K562 (cell line): ENCODE measurements around the gene CRTC3. TPM values are rescaled to one million over a fixed set of nuclear protein-coding genes. Genes with fewer than 3 reads are reported as not detected.

ENCODE experiments used
- ASH1L ChIP-seq: fragments of 450-650 bp; IDR thresholded peaks from 2 replicates; pipeline ENCODE4 v1.6.1; 2018; ENCODE audit warnings: borderline replicate concordance, mild to moderate bottlenecking, low read depth; ENCODE audit not compliant: partially characterized antibody
- ATF7 ChIP-seq: fragments of 450-650 bp; IDR thresholded peaks from 2 replicates; pipeline ENCODE4 v1.7.1; 2014; ENCODE audit warnings: mild to moderate bottlenecking, moderate library complexity
- CCNT2 ChIP-seq: IDR thresholded peaks from 2 replicates; pipeline ENCODE4 v1.6.1; 2011; ENCODE audit warnings: borderline replicate concordance, low read depth, mild to moderate bottlenecking, moderate library complexity, mixed read lengths, low read length; ENCODE audit not compliant: insufficient read length; ENCODE audit errors: extremely low read depth
- GTF2A2 ChIP-seq: IDR thresholded peaks from 2 replicates; pipeline ENCODE4 v1.6.1; 2016; ENCODE audit warnings: mild to moderate bottlenecking, missing genetic modification characterization, missing compliant biosample characterization
- HNRNPL ChIP-seq: fragments of 200-400 bp; formaldehyde crosslinking; IDR thresholded peaks from 2 replicates; pipeline ENCODE4 v1.6.1; 2017; ENCODE audit warnings: low read depth, mild to moderate bottlenecking, low read length
- MCM5 ChIP-seq: fragments of 450-650 bp; IDR thresholded peaks from 2 replicates; pipeline ENCODE4 v1.6.1; 2016; ENCODE audit warnings: low read depth
- MTA3 ChIP-seq: fragments of 450-650 bp; formaldehyde crosslinking; IDR thresholded peaks from 2 replicates; pipeline ENCODE4 v1.6.1; 2017; ENCODE audit warnings: mild to moderate bottlenecking, borderline replicate concordance
- MXI1 ChIP-seq: IDR thresholded peaks from 2 replicates; pipeline ENCODE4 v1.6.1; 2011; ENCODE audit warnings: low read depth, mild to moderate bottlenecking, improper control_type of control experiment, low read length
- NCOA1 ChIP-seq: fragments of 450-650 bp; IDR thresholded peaks from 2 replicates; pipeline ENCODE4 v1.6.1; 2016; ENCODE audit warnings: low read depth
- NONO ChIP-seq, 2 experiments: fragments of 200-400 bp in 1 of 2; fragments of 450-650 bp in 1 of 2; formaldehyde crosslinking in 1 of 2; IDR thresholded peaks; 2 replicates each; pipeline ENCODE4 v1.6.1; 2017; ENCODE audit warnings: low read depth in 2 of 2, mild to moderate bottlenecking in 2 of 2, moderate library complexity in 2 of 2, low read length in 1 of 2
- PCBP2 ChIP-seq: fragments of 200-400 bp; formaldehyde crosslinking; IDR thresholded peaks from 2 replicates; pipeline ENCODE4 v1.6.1; 2018; ENCODE audit warnings: low read length, low read depth, mild to moderate bottlenecking, moderate library complexity; ENCODE audit not compliant: poor library complexity, severe bottlenecking
- PTRF ChIP-seq: fragments of 450-650 bp; IDR thresholded peaks from 2 replicates; pipeline ENCODE4 v1.6.1; 2016; ENCODE audit warnings: mild to moderate bottlenecking, missing genetic modification characterization, missing compliant biosample characterization
- PTTG1 ChIP-seq: fragments of 450-650 bp; IDR thresholded peaks from 2 replicates; pipeline ENCODE4 v1.6.1; 2016; ENCODE audit warnings: low read depth, mild to moderate bottlenecking, missing genetic modification characterization, missing compliant biosample characterization
- RB1 ChIP-seq: fragments of 450-650 bp; IDR thresholded peaks from 2 replicates; pipeline ENCODE4 v1.6.1; 2017; ENCODE audit warnings: low read depth, mild to moderate bottlenecking
- RCOR1 ChIP-seq, 2 experiments: IDR thresholded peaks; 2 replicates each; pipeline ENCODE4 v1.6.1; 2012; ENCODE audit warnings: low read depth in 2 of 2, low read length in 2 of 2, borderline replicate concordance in 1 of 2, improper control_type of control experiment in 1 of 2
- RHOXF2B ChIP-seq: fragments of 250-450 bp; sonication (Bioruptor Pico); conservative IDR thresholded peaks from 2 replicates; pipeline ENCODE4 v1.5.1; 2021
- SETDB1 ChIP-seq: IDR thresholded peaks from one replicate; pipeline ENCODE4 v1.6.1; 2012; ENCODE audit warnings: low read length, control low read depth, inconsistent platforms
- SMAD2 ChIP-seq: fragments of 150-350 bp; IDR thresholded peaks from 2 replicates; pipeline ENCODE4 v1.6.1; 2014; ENCODE audit warnings: low read depth, mild to moderate bottlenecking, low read length
- TCF3 ChIP-seq: sonication (generic); formaldehyde crosslinking; IDR thresholded peaks from 2 replicates; pipeline ENCODE4 v1.4.0; 2020; ENCODE audit warnings: mild to moderate bottlenecking, missing genetic modification reagents
- ZNF253 ChIP-seq: fragments of 250-450 bp; sonication (Bioruptor Pico); conservative IDR thresholded peaks from 2 replicates; pipeline ENCODE4 v1.6.1; 2021; ENCODE audit warnings: mild to moderate bottlenecking
- ZNF316 ChIP-seq: fragments of 450-650 bp; IDR thresholded peaks from 2 replicates; pipeline ENCODE4 v1.6.1; 2016
- ZNF41 ChIP-seq: fragments of 250-450 bp; sonication (Bioruptor Pico); conservative IDR thresholded peaks from 2 replicates; pipeline ENCODE4 v1.4.0; 2020; ENCODE audit warnings: mild to moderate bottlenecking
- polyA plus RNA-seq, 8 experiments: library from polyadenylated mRNA; depleted of rRNA in 4 of 8; stranded (reverse) in 5 of 8; unstranded in 3 of 8; fragments of >200 nt; fragmentation: Nextera tagmentation in 2 of 8; fragmentation: Illumina TruSeq in 1 of 8; extraction: Ambion mirVana in 2 of 8; extraction: Trizol in 1 of 8; gene quantifications; 2 replicates each; pipeline versions ENCODE4 v1.2.1 to v1.2.3, GENCODE V29; 2011 to 2014; ENCODE audit warnings: inconsistent platforms in 1 of 8, missing spikeins in 1 of 8
- total RNA-seq, 7 experiments: library from RNA; depleted of rRNA in 6 of 7; stranded (reverse); fragments of >200 nt in 6 of 7; fragmentation: Illumina TruSeq in 2 of 7; extraction: Trizol in 2 of 7; gene quantifications; 2 replicates each; pipeline versions ENCODE4 v1.2.1 to v1.2.3, GENCODE V29; 2011 to 2021; ENCODE audit warnings: low replicate concordance in 1 of 7
- TF ChIP-seq, protein P1 (sequence below): fragments of 450-650 bp; IDR thresholded peaks from 2 replicates; pipeline ENCODE4 v1.6.1; 2016; ENCODE audit warnings: low read depth, mild to moderate bottlenecking, moderate library complexity
- TF ChIP-seq, protein P2 (sequence below): sonication (generic); formaldehyde crosslinking; IDR thresholded peaks from 2 replicates; pipeline ENCODE4 v1.8.0; 2022; ENCODE audit warnings: missing genetic modification reagents, mild to moderate bottlenecking, borderline replicate concordance
- TF ChIP-seq, protein P3 (sequence below): sonication (generic); formaldehyde crosslinking; IDR thresholded peaks from 2 replicates; pipeline ENCODE4 v1.8.0; 2022; ENCODE audit warnings: mild to moderate bottlenecking, missing genetic modification reagents

CRTC3 gene
- total and polyA plus RNA-seq, 9 of the 15 experiments (the other 6 are each of a cell fraction or from before 2014, with no cell fraction given), result 1.2 to 19.0 (median 11.6) TPM

DNA sequence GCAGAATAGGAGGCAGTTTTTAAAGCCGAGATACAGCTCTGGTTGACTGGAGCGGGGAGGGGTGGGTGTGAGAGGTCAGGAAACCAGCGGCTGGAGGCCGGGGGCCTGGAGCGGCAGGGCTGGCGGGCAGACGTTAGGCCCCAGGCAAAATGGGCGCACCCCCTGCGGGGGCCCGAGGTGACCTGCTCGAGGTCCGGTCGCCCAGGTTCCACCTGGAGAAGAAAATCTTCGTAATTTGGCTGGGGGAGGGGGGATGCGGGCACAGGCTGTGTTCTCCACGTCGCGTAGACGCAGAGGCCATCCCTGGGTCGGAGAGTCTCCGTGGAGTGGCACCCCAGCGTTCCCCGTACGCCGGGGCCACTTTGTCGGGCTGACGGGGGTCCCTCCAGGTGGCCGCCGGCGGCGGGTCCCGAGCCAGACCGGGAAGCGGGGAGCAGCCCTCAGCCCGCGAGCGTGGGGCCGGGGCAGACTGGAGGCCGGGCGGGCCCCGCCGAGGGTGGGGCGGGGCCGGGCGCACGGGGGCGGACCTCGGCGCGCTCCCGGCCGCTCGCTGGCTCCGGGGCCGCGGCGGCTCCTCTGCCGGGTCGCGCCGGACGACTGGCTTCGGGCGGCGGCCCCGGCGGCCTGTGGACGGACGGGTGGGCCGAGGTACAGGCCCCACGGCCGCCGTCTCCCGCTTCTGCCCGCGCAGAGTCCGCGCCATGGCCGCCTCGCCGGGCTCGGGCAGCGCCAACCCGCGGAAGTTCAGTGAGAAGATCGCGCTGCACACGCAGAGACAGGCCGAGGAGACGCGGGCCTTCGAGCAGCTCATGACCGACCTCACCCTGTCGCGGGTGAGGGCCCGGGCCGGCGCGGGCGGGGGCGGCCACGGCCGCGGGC is at the start of gene CRTC3 (continued):
- TF ChIP-seq, protein P1, sequence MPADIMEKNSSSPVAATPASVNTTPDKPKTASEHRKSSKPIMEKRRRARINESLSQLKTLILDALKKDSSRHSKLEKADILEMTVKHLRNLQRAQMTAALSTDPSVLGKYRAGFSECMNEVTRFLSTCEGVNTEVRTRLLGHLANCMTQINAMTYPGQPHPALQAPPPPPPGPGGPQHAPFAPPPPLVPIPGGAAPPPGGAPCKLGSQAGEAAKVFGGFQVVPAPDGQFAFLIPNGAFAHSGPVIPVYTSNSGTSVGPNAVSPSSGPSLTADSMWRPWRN, result no peak
- TF ChIP-seq HNRNPL (no peak), SETDB1 (no peak), PTRF (tag) (no peak), RB1 (peak; percentile 58; the same call in 1 of the 2 replicates), MTA3 (peak; percentile 52; the same call in 1 of the 2 replicates), RCOR1 (IDR thresholded peaks at IDR 0.05; ENCODE audit: borderline replicate concordance in 1 of 2, low read depth in 2 of 2, low read length in 2 of 2) (no peak), ASH1L (no peak), CCNT2 (peak; percentile 45), ZNF253 (CRISPR knock-in tag) (no peak), PTTG1 (no peak), MCM5 (no peak), TCF3 (CRISPR knock-in tag) (no peak), GTF2A2 (no peak), PCBP2 (no peak), ZNF41 (CRISPR knock-in tag) (no peak), MXI1 (no peak), ZNF316 (no peak), ATF7 (peak; percentile 30; the same call in 1 of the 2 replicates), RHOXF2B (CRISPR knock-in tag) (no peak), SMAD2 (no peak), NONO (IDR thresholded peaks at IDR 0.05; ENCODE audit: low read depth in 2 of 2, low read length in 1 of 2) (peak; percentile 52 to 55; a peak in 1 of 4 replicates), NCOA1 (no peak)
- TF ChIP-seq, protein P2, sequence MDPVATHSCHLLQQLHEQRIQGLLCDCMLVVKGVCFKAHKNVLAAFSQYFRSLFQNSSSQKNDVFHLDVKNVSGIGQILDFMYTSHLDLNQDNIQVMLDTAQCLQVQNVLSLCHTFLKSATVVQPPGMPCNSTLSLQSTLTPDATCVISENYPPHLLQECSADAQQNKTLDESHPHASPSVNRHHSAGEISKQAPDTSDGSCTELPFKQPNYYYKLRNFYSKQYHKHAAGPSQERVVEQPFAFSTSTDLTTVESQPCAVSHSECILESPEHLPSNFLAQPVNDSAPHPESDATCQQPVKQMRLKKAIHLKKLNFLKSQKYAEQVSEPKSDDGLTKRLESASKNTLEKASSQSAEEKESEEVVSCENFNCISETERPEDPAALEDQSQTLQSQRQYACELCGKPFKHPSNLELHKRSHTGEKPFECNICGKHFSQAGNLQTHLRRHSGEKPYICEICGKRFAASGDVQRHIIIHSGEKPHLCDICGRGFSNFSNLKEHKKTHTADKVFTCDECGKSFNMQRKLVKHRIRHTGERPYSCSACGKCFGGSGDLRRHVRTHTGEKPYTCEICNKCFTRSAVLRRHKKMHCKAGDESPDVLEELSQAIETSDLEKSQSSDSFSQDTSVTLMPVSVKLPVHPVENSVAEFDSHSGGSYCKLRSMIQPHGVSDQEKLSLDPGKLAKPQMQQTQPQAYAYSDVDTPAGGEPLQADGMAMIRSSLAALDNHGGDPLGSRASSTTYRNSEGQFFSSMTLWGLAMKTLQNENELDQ (CRISPR knock-in tag), result no peak
- TF ChIP-seq, protein P3, sequence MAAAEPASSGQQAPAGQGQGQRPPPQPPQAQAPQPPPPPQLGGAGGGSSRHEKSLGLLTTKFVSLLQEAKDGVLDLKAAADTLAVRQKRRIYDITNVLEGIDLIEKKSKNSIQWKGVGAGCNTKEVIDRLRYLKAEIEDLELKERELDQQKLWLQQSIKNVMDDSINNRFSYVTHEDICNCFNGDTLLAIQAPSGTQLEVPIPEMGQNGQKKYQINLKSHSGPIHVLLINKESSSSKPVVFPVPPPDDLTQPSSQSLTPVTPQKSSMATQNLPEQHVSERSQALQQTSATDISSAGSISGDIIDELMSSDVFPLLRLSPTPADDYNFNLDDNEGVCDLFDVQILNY (CRISPR knock-in tag), result no peak
